Gastrocnemius medialis (tissue), 4 donors: ENCODE data around the gene LSM14A. TPM values are rescaled to one million over a fixed set of nuclear protein-coding genes. Genes with fewer than 3 reads are reported as not detected.

Source experiments
- ATAC-seq, 2 donors: fragments of 150-250 bp; one replicate each; pipeline ENCODE4 v1.9.1; 2016
- DNase-seq, 2 donors: peaks; one replicate each; pipeline ENCODE4 v3.0.0-alpha.2; 2019
- H3K27ac ChIP-seq, 4 donors: fragments of 200-600 bp; sonication (generic); 1 replicate in 1 of 4; 2 replicates in 3 of 4; pipeline ENCODE4 v1.5.1; 2016 to 2018; ENCODE audit warnings: mild to moderate bottlenecking in 2 of 4, moderate library complexity in 1 of 4
- H3K27me3 ChIP-seq, 3 donors: fragments of 200-600 bp; sonication (generic) in 2 of 3; 1 replicate in 1 of 3; 2 replicates in 2 of 3; pipeline versions ENCODE4 v1.5.1 to v1.6.0; 2016 to 2019; ENCODE audit warnings: mild to moderate bottlenecking in 1 of 3, moderate library complexity in 1 of 3
- H3K36me3 ChIP-seq, 2 donors: fragments of 200-600 bp; sonication (generic) in 1 of 2; one replicate each; pipeline ENCODE4 v1.5.1; 2017 to 2018
- H3K4me1 ChIP-seq, 2 donors: fragments of 200-600 bp; sonication (generic) in 1 of 2; one replicate each; pipeline ENCODE4 v1.5.1; 2016 to 2017; ENCODE audit warnings: mild to moderate bottlenecking in 2 of 2
- H3K4me3 ChIP-seq, 4 donors: fragments of 200-600 bp; sonication (generic) in 3 of 4; 1 replicate in 1 of 4; 2 replicates in 3 of 4; pipeline ENCODE4 v1.5.1; 2016 to 2019; ENCODE audit warnings: mild to moderate bottlenecking in 2 of 4
- H3K9me3 ChIP-seq, 3 donors: fragments of 200-600 bp; sonication (generic) in 2 of 3; 1 replicate in 1 of 3; 2 replicates in 2 of 3; pipeline ENCODE4 v1.5.1; 2016 to 2019
- CTCF ChIP-seq, 5 experiments: fragments of 450-650 bp in 3 of 5; fragments of 200-600 bp in 2 of 5; sonication (generic) in 2 of 5; IDR thresholded peaks in 4 of 5; conservative IDR thresholded peaks in 1 of 5; 1 replicate in 4 of 5; 2 replicates in 1 of 5; pipeline ENCODE4 v1.5.1; 2016 to 2019; ENCODE audit warnings: antibody characterized with exemption in 5 of 5, mild to moderate bottlenecking in 3 of 5, moderate library complexity in 3 of 5
- POLR2A ChIP-seq, 2 donors: fragments of 450-650 bp; IDR thresholded peaks; one replicate each; pipeline ENCODE4 v1.6.1; 2017; ENCODE audit warnings: antibody characterized with exemption in 2 of 2, mild to moderate bottlenecking in 2 of 2, moderate library complexity in 2 of 2
- in situ Hi-C, 4 donors: fragments of 200-750 bp; cut with MboI; loops; one replicate each; pipeline versions ENCODE4 v1.15.0 to v1.8.0; 2017; ENCODE audit warnings: low sequenced_read_pairs in 4 of 4
- intact Hi-C: fragments of 100-400 bp; cut with DNase I; formaldehyde crosslinking; loops from one replicate; pipeline ENCODE4 v1.15.1; 2023; ENCODE audit warnings: low total_unique reads
- total RNA-seq, 4 donors: library from RNA; depleted of rRNA; stranded (reverse); fragments of >200 nt; gene quantifications; one replicate each; pipeline versions ENCODE4 v1.1.0 to v1.2.3, GENCODE V29; 2016

LSM14A gene
- total RNA-seq, 4 donors from 2014 or later = 104 to 120 (median 115) TPM

- Histone ChIP-seq H3K27ac (peak overlapping the region; percentile 87 to 90 (median 89)), H3K4me3 (peak overlapping the region; percentile 76 to 87 (median 85)), H3K36me3 (no peaks in the 10 kb centered on the region), H3K4me1 (peaks cover 0 to 5% of the 10 kb centered on the region in 2 donors), H3K9me3 (no peaks in the 10 kb centered on the region), H3K27me3 (no peaks in the 10 kb centered on the region)
- DNase-seq (no peak), ATAC-seq (no peak)
- intact Hi-C loops (no loop called here), in situ Hi-C loops (no loop called here)
- no peak for TF ChIP-seq POLR2A (IDR thresholded peaks at IDR 0.05)
- TF ChIP-seq CTCF (IDR thresholded peaks at IDR 0.05 in 4 of 5, conservative IDR thresholded peaks at IDR 0.05 in 1 of 5) = no peak
Observed at GRCh38 chr19:34135054-34135800, 37.1 kb upstream of the LSM14A start.

GRCh38 chr19:34135821-34136611, 36.3 kb upstream of the LSM14A start:
- ATAC-seq = no peak
- in situ Hi-C loops = no loop called here
- no peaks in the 10 kb centered on the region for H3K9me3 ChIP-seq
- peaks cover 0 to 5% of the 10 kb centered on the region in 2 donors for H3K4me1 ChIP-seq
- DNase-seq = no peak
- H3K27me3 ChIP-seq = no peaks in the 10 kb centered on the region
- intact Hi-C loops = no loop called here
- H3K4me3 ChIP-seq = no peak overlapping the region
- TF ChIP-seq POLR2A (IDR thresholded peaks at IDR 0.05) (no peak), CTCF (IDR thresholded peaks at IDR 0.05 in 4 of 5, conservative IDR thresholded peaks at IDR 0.05 in 1 of 5) (no peak)
- no peak overlapping the region for H3K27ac ChIP-seq
- no peaks in the 10 kb centered on the region for H3K36me3 ChIP-seq

GRCh38 chr19:34141025-34141424, 31.3 kb upstream of the LSM14A start:
- Histone ChIP-seq H3K36me3 (no peaks in the 10 kb centered on the region), H3K4me3 (no peak overlapping the region), H3K9me3 (no peaks in the 10 kb centered on the region), H3K27me3 (no peaks in the 10 kb centered on the region), H3K4me1 (no peaks in the 10 kb centered on the region), H3K27ac (no peak overlapping the region)
- TF ChIP-seq POLR2A (IDR thresholded peaks at IDR 0.05) (no peak), CTCF (IDR thresholded peaks at IDR 0.05 in 4 of 5, conservative IDR thresholded peaks at IDR 0.05 in 1 of 5) (no peak)
- ATAC-seq (no peak), DNase-seq (no peak)
- in situ Hi-C loops (loop anchor here in 2 of 4 donors (10.0 kb wide), 2 partner anchors 96 to 106 kb away; no protein-coding TSS in a partner anchor), intact Hi-C loops (no loop called here)

GRCh38 chr19:34142440-34142839, 29.9 kb upstream of the LSM14A start:
- in situ Hi-C loops = loop anchor here in 2 of 4 donors (10.0 kb wide), 2 partner anchors 98 to 108 kb away; no protein-coding TSS in a partner anchor
- Histone ChIP-seq H3K27me3 (no peaks in the 10 kb centered on the region), H3K27ac (no peak overlapping the region), H3K36me3 (no peaks in the 10 kb centered on the region), H3K4me3 (no peak overlapping the region), H3K4me1 (no peaks in the 10 kb centered on the region), H3K9me3 (no peaks in the 10 kb centered on the region)
- intact Hi-C loops = no loop called here
- no peak for DNase-seq
- no peak for ATAC-seq
- TF ChIP-seq POLR2A (IDR thresholded peaks at IDR 0.05) (no peak), CTCF (IDR thresholded peaks at IDR 0.05 in 4 of 5, conservative IDR thresholded peaks at IDR 0.05 in 1 of 5) (no peak)
